ENCODE measurements around the gene KRT74. TPM values are rescaled to one million over a fixed set of nuclear protein-coding genes. Genes with fewer than 3 reads are reported as not detected.

Gene KRT74
- not detected in 2 replicates for total RNA-seq (2014; rRNA removed; shearing (Covaris generic))

GRCh38 chr12:52573743-52574142 lies at the start of gene KRT74:
KRT74 (minus strand) TSS chr12:52573843; CDS start chr12:52573777, 66 bp downstream.
- DNase-seq (ENCODE audit: low spot score) = no peak

- no peak for DNase-seq (ENCODE audit: low spot score)
Measured at GRCh38 chr12:52622349-52622748, 48.7 kb upstream of the KRT74 start.

- no peak for DNase-seq (ENCODE audit: low spot score)
Measured at GRCh38 chr12:52618866-52619265, 45.2 kb upstream of the KRT74 start.

DNA sequence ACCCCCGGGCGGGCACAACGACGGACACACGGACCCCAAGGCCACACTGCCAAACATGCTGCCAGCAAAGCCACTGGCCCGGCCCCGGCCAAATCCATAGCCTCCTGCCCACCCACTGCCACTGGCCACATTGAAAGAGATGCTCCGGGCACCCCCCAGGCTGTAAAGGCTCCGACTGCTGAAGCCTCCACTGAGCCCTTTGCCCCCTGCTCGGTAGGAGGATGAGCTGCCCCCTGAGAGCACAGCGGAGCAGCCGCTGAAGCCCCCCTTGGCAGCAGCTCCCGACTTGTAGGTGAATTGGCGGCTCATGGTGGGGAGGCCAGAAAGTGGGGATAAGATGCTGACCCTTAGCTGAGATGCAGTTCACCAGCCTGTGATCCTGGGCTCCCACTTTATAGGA lies 44.6 kb upstream of the KRT74 start, which contains the start of gene KRT73:
Gene KRT73 (minus strand): TSS at position 344 of the 400 bp plus-strand sequence. CDS start 35 bp downstream, at position 309.
- no peak for DNase-seq (ENCODE audit: low spot score)

DNA sequence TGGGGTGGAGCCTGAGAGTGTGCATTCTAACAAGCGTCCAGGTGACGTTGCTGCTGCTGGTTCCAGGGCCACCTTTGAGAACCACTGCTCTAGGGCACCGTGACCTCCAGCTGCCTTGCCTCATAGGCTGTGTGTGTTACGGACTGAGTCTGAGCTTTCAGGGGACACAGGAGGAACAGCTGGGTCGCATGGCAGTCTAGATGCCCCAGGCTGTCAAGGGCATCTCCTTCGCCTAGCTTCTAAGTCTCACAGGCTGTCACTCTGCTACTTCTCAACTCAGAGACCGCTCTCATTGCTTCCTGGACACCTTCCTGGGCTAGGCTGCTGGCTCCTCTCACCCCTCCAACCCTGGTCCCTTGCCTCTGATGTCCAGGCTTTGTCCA lies 43.8 kb upstream of the KRT74 start:
- DNase-seq (ENCODE audit: low spot score) = no peak

- no peak for DNase-seq (ENCODE audit: low spot score)
Measured at GRCh38 chr12:52616680-52617402, 43.2 kb upstream of the KRT74 start.

DNA sequence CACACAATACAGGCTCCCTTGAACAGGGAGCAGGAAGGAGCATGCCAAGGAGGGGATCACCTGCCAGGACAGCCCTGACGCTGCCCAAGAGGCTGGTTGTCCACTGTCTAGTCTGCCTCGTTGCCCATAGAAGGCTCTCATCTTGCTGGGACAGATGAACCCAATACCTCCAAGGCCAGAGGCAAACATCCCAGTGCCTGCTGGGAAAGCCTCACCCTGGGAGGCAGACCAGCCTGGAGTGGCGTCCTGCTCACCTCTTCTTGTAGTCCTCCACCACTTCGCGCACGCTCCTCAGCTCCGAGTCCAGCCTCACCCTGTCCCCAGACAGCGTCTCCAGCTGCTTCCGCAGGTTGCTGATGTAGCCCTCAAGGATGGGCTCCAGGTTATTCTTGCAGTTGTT lies 42.3 kb upstream of the KRT74 start:
- no peak for DNase-seq (ENCODE audit: low spot score)

DNA sequence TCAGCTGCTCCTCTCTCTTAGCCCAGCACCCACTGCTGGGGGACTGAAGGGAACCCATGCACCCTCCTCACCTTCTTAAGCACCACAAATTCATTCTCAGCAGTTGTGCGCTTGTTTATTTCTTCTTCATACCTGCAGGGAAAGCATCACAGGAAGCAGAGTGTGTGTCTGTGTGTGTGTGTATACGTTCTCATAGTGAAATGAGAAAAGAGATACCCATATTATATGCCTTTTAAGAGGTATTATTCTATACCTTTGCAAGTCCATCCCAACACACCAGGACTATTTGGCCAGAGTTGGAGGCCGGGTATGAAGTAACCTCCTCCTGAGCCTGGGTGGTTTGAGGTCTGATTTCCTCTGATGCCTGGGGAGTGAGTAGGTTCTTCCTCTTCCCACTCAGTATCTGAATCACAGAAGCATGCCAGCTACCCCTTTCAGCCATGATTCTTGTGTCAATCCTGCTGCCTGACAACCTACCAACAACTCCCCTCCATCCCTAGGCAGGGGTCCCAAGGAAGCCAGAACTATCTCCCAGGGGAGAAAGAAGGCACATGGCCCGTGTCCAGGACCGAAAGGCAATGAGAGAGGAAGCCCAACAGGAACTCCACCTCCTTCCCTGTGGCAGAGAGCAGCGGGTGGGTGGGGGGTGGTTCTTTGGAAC lies 41.7 kb upstream of the KRT74 start:
- DNase-seq (ENCODE audit: low spot score) = no peak

DNA sequence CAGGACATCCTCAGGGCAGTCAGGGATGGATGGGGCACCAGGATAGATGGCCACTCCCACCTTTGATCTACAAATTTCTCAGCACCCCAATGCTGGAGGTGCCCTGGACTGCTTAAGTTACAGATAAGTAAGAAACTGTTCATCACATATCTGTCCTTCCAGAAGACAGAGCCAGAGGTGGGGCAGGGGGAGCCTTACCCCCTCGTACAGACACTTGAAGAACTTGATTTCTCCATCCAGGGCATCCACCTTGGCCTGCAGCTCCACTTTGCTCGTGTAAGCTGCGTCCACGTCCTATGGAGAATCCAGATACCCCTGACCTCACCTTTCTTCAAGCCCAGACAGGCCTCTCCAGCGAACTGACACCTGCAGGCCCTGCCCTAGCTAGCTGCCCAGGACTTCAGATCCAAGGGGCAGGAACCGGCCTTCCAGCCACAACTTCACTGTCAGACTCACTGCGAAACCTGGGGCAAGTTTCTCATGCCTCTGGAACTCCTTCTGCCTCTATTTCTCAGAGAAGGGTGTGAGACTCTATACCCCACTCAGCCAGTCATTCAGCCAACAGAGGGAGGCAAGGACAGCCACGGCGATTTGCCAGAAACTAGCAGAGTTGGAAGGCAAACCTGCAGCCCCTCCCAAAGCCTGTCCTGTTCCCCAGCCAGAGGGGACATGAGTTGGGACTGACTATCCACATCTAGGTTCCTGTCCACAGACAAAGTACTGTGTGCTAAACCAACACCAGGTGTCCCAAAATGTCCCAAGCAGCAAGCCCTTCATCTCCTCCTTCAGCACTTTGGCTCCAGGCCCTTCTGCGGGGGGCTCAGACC lies 41.0 kb upstream of the KRT74 start:
- DNase-seq (ENCODE audit: low spot score) = no peak

GRCh38 chr12:52613384-52614030 lies 39.9 kb upstream of the KRT74 start:
- no peak for DNase-seq (ENCODE audit: low spot score)

- DNase-seq (ENCODE audit: low spot score) = no peak
Measured at GRCh38 chr12:52612431-52613383, 39.1 kb upstream of the KRT74 start.

GRCh38 chr12:52611080-52611468 lies 37.4 kb upstream of the KRT74 start:
- no peak for DNase-seq (ENCODE audit: low spot score)

DNA sequence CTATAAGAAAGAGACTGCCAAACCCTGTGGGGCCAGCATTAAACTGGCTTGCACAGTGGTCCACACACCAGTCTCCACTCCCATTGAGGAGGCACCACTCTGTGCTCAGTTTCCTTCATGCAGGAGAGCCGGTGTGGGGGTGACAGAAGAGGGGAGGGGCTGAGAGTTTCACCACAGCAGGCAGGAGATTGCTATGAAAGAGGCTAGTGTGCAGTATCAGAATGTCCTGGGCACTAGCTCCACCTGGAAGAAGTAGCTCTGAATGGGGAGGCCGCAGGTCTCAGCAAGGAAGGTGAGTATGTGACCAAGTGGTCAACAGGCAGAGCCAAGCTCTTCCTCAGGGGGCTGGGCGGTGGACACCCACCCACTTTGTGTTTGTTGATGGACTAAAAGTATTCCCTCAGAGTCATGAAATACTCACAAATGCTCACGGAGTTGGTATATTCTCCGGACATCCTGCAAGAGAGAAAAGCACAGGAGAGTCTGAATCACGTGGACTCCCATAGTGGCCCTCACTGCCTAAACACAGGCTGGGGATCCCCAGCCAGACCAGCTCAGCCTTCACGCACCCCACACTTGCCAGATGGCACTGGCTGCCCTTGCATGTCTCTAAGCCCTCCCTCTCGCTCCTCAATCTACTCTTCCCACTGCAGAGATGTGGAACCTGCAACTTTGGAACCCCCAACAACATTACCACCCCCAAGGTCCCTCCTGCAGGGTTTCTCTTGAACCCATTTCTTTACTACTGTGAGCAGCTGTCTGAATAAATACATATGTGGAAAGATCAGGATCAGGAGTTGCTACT lies 35.4 kb upstream of the KRT74 start:
- DNase-seq (ENCODE audit: low spot score) = no peak

DNA sequence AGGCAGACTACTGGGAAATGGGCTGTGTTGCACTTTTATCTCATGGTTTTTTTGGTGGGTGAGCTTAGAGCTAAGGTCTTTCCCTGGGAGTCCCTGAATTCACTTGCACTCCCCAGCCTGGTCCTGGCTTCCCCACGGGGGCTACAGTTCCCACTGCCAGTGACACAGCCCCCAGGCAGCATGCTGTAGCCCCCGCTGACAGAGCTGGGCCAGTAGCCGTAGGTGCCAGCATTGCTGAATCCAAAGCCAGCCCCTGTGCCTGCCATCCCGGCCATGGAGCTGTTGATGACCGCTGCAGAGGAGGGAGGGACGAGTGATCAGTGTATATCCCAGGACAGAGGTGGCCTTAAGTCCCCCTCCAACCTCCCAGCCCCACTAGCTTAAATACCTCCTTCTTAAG lies 34.5 kb upstream of the KRT74 start:
- DNase-seq (ENCODE audit: low spot score) = no peak

GRCh38 chr12:52607314-52607713 lies 33.7 kb upstream of the KRT74 start:
- no peak for DNase-seq (ENCODE audit: low spot score)

DNA sequence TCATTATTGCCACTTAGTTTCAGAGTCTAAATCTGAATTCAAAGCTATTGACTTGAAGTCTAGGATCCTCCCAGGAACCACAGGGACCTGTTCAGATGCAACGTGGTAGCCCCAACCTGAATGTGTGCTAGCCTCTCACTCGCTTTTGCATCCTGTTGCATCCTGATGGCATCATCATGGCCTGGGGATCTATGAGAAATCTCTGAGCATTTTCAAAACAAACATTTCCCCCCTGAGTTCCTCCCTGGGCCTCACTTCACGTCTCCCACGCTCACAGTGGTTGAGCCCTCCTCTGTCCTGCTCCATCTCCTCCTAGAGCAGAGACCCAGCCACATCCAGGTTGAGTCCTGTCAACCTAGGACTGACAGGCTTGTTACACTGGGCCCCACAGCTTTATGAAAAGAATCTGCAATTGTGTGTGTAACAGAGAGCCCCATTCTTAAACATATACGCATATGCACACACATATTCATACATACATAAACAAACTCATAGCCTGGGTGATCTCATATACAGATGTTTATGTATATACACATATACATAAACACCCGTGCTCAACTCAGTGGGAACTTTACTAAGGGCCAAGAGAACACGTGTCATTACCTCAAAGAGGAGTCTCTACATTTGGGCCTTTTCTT lies 33.1 kb upstream of the KRT74 start:
- no peak for DNase-seq (ENCODE audit: low spot score)

- no peak for DNase-seq (ENCODE audit: low spot score)
Measured at GRCh38 chr12:52606096-52606495, 32.5 kb upstream of the KRT74 start.

DNA sequence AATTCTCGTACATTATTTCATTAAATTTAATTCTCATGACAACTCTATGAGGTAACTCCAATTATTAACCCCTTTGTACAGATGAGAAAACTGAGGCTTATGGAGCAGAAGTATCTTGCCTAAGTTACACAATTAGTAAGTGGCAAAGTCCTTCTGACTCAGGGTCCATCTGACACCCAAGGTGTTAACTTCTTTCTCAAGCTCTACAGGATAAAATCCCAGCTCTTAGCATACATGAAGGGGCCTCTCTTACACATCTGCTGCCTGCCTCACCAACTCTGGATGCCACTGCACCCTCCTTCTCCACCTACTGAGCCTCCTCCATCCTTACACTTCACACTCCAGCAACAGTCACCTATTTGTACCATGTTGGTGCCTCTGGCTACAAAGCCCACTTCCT lies 31.9 kb upstream of the KRT74 start:
- DNase-seq (ENCODE audit: low spot score) = no peak

GRCh38 chr12:52604859-52605258 lies 31.2 kb upstream of the KRT74 start:
- no peak for DNase-seq (ENCODE audit: low spot score)

DNA sequence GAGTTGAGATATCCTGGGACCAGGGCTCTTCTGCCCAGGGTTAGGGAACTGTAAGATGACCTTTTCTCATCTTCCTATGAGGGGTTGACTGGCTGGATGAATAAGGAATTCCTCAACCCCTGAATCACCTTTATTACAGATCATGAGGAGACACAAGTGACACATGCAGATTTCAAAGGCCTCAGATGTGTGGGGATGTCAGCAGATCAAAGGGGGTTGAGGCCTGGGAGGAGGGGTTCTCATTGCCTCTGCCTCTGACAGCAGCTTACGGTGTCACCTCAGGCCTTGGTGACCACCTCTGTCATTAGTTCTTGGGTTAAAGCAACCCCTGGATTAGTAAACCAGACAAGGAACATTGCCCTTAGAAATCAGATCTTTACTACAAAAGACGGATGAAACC lies 29.7 kb upstream of the KRT74 start:
- DNase-seq (ENCODE audit: low spot score) = no peak
